LNCAP (cell line): Measurements from ENCODE around the gene STX5.

Source experiments
- CTCF ChIP-seq: fragments of 450-650 bp; IDR thresholded peaks from 2 replicates; pipeline ENCODE4 v1.5.1; 2017; ENCODE audit warnings: mild to moderate bottlenecking

Gene STX5

GRCh38 chr11:62811659-62812058 lies 20.2 kb downstream of the STX5 start:
- no peak for TF ChIP-seq CTCF

- TF ChIP-seq CTCF, result no peak
Observed at GRCh38 chr11:62810748-62811147, 21.1 kb downstream of the STX5 start.

- no peak for TF ChIP-seq CTCF
Observed at GRCh38 chr11:62806611-62807121, 25.2 kb downstream of the STX5 start.

GRCh38 chr11:62805961-62806441 lies 25.9 kb downstream of the STX5 start:
- no peak for TF ChIP-seq CTCF

GRCh38 chr11:62805076-62805892 lies 26.6 kb downstream of the STX5 start, which contains the start of gene NXF1:
Gene NXF1 (minus strand): TSS chr11:62805440. CDS start chr11:62805356, 84 bp downstream.
- no peak for TF ChIP-seq CTCF

- TF ChIP-seq CTCF, result no peak
Observed at GRCh38 chr11:62804310-62805075, 27.4 kb downstream of the STX5 start.

- TF ChIP-seq CTCF, result no peak
Observed at GRCh38 chr11:62801071-62801470, 30.8 kb downstream of the STX5 start.
